ENCODE measurements around the gene STEAP1.
"Not testable (repeated sequence)": the region's sequence is repeated elsewhere in the genome, so short reads cannot be mapped to it uniquely, and the experiment has no call there.

STEAP1 gene

DNA sequence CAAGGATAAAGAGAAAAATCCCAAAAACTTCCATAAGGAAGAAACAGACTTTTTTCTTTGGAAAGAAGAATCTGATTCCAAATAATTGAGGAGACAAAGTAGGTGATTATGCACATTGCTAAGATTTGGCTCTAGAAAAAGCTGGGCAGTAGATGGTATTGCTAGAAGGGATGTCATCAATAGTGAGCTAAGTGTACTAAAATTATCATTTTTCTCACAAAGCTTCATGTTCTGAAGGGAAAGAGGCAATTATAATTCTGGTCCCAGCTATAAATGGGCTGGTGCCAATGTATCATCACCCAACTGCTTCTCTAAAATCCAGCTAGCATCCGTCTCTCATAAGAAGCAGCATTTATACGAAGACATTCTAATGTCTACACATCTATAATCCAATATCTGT, 23.9 kb downstream of the STEAP1 start:
- Histone ChIP-seq H3K4me3 (ENCODE audit: low read depth in 1 of 2, low read length in 2 of 2) (no peak overlapping the region), H3K36me3 (ENCODE audit: insufficient read depth, low read length) (no peaks in the 10 kb centered on the region), H3K9me3 (ENCODE audit: low read length) (no peaks in the 10 kb centered on the region), H3K4me1 (ENCODE audit: insufficient read depth, low read length) (no peaks in the 10 kb centered on the region), H3K9ac (ENCODE audit: low read length) (no peak overlapping the region), H3K27me3 (ENCODE audit: control insufficient read depth in 1 of 2, insufficient read depth in 2 of 2, low read length in 2 of 2) (no peaks in the 10 kb centered on the region), H3K27ac (ENCODE audit: low read depth, low read length) (no peak overlapping the region)

DNA sequence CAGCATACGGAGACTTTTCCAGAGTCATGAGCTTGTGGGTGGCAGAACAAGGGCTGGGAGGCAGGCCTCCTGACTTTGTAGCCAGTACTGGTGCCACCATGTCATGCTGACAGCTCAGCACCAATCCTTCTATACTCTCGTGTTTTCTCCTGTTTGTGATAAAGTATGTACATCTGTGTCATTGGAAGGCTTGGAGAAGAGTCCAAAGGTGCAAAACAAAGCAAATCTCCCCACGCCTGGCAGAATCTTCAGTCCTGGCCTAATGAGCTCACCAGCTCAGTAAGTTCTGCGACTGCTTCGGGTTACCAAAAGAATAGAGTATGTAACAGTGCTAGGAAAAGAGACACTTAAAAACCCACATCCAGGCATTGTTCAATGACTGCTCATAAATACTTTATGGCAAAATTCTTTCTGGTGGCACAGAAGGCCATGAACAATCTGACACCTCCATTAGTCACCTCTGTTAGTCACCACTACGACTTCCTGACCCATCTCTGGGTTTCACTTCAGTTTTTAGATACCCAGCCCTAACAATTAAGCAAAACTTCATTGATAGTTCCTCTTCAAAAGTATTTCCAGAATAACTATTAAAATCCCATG, 24.5 kb downstream of the STEAP1 start:
- no peaks in the 10 kb centered on the region for H3K4me1 ChIP-seq (ENCODE audit: insufficient read depth, low read length)
- no peaks in the 10 kb centered on the region for H3K9me3 ChIP-seq (ENCODE audit: low read length)
- no peak overlapping the region for H3K4me3 ChIP-seq (ENCODE audit: low read depth in 1 of 2, low read length in 2 of 2)
- no peaks in the 10 kb centered on the region for H3K36me3 ChIP-seq (ENCODE audit: insufficient read depth, low read length)
- no peaks in the 10 kb centered on the region for H3K27me3 ChIP-seq (ENCODE audit: control insufficient read depth in 1 of 2, insufficient read depth in 2 of 2, low read length in 2 of 2)
- no peak overlapping the region for H3K27ac ChIP-seq (ENCODE audit: low read depth, low read length)
- no peak overlapping the region for H3K9ac ChIP-seq (ENCODE audit: low read length)

DNA sequence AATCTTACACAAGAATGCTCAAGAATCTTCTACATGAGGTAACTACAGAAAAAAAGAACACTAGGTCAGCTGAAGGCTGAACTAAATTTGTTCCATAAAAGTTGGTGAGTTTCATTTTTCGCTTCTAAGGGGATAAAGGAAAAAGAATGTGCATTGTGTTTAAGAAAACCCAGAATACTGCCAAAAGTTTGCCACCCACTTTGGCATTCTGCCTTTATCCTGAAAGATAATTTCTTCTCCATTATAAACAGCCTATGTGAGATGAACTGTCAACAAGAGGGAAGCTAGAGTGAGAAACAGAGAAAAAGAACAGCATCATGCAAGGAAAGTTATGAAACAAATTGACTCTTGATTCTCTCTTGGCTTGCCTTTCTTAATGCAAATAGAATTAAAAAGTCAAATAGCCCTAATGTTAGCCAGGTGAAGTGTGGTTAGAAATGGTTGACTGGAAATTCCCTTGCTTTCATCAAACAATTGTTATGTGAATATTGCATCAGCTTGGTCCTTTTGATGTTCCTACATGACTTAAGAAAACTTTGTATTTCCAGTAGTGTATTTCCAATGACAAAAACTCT, 25.8 kb downstream of the STEAP1 start:
- Histone ChIP-seq H3K9ac (ENCODE audit: low read length) (no peak overlapping the region), H3K4me3 (ENCODE audit: low read depth in 1 of 2, low read length in 2 of 2) (no peak overlapping the region), H3K27ac (ENCODE audit: low read depth, low read length) (no peak overlapping the region), H3K27me3 (ENCODE audit: control insufficient read depth in 1 of 2, insufficient read depth in 2 of 2, low read length in 2 of 2) (no peaks in the 10 kb centered on the region), H3K9me3 (ENCODE audit: low read length) (no peaks in the 10 kb centered on the region), H3K36me3 (ENCODE audit: insufficient read depth, low read length) (no peaks in the 10 kb centered on the region), H3K4me1 (ENCODE audit: insufficient read depth, low read length) (no peaks in the 10 kb centered on the region)

DNA sequence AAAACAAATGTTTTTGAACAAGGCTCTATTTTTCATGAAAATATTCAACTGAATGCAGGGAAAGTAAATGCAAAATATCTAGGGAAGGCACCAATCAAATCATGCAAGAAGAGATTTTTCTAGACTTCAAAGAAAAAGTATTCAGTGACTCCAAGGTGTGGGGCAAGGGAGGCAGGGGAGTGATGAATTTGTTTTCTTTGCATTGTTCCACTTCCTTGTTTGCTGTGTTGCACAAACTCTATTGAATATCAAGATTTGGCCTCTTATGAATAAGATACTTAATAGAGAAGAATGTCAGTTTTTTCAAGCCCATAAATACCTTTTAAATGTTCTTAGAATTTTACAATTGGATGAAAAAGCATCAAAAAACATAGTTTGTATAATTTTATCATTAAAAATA, 26.4 kb downstream of the STEAP1 start:
- no peaks in the 10 kb centered on the region for H3K36me3 ChIP-seq (ENCODE audit: insufficient read depth, low read length)
- H3K9me3 ChIP-seq (ENCODE audit: low read length), result no peaks in the 10 kb centered on the region
- no peaks in the 10 kb centered on the region for H3K4me1 ChIP-seq (ENCODE audit: insufficient read depth, low read length)
- H3K27me3 ChIP-seq (ENCODE audit: control insufficient read depth in 1 of 2, insufficient read depth in 2 of 2, low read length in 2 of 2), result no peaks in the 10 kb centered on the region
- H3K27ac ChIP-seq (ENCODE audit: low read depth, low read length), result no peak overlapping the region
- H3K9ac ChIP-seq (ENCODE audit: low read length), result no peak overlapping the region
- no peak overlapping the region for H3K4me3 ChIP-seq (ENCODE audit: low read depth in 1 of 2, low read length in 2 of 2)

DNA sequence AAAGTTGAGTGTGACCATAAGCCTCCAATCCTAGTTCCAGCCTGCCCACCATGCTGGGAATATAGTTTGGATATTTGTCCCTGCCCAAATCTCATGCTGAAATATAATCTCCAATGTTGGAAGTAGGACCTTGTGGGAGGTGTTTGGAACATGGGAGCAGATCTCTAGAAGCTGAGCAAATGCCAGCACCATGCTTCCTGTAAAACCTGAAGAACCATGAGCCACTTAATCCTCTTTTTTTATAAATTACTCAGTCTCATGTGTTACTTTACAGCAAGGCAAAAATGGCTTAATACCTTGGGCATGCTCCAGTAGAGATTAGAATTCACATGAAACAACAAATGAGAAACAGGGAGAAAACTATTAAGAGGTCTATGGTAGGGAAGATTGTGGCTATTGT, 27.2 kb downstream of the STEAP1 start:
- H3K9me3 ChIP-seq (ENCODE audit: low read length), result no peaks in the 10 kb centered on the region
- no peak overlapping the region for H3K27ac ChIP-seq (ENCODE audit: low read depth, low read length)
- H3K9ac ChIP-seq (ENCODE audit: low read length), result no peak overlapping the region
- no peaks in the 10 kb centered on the region for H3K4me1 ChIP-seq (ENCODE audit: insufficient read depth, low read length)
- no peaks in the 10 kb centered on the region for H3K27me3 ChIP-seq (ENCODE audit: control insufficient read depth in 1 of 2, insufficient read depth in 2 of 2, low read length in 2 of 2)
- no peak overlapping the region for H3K4me3 ChIP-seq (ENCODE audit: low read depth in 1 of 2, low read length in 2 of 2)
- no peaks in the 10 kb centered on the region for H3K36me3 ChIP-seq (ENCODE audit: insufficient read depth, low read length)

DNA sequence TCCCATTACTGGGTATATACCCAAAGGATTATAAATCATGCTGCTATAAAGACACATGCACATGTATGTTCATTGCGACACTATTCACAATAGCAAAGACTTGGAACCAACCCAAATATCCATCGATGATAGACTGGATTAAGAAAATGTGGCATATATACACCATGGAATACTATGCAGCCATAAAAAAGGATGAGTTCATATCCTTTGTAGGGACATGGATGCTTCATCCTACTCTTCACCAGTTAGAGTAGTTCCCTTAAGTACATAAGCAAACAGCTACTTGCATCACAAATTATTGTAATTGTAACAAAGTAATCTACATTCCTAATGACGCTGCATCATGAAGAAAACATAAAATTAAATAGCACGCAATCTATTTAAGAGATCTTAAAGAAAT, 32.0 kb downstream of the STEAP1 start:
- not testable (repeated sequence) for H3K27ac ChIP-seq (ENCODE audit: low read depth, low read length); H3K27me3 ChIP-seq (ENCODE audit: control insufficient read depth in 1 of 2, insufficient read depth in 2 of 2, low read length in 2 of 2); H3K9me3 ChIP-seq (ENCODE audit: low read length); H3K4me3 ChIP-seq (ENCODE audit: low read depth in 1 of 2, low read length in 2 of 2); H3K36me3 ChIP-seq (ENCODE audit: insufficient read depth, low read length); H3K9ac ChIP-seq (ENCODE audit: low read length); H3K4me1 ChIP-seq (ENCODE audit: insufficient read depth, low read length)

DNA sequence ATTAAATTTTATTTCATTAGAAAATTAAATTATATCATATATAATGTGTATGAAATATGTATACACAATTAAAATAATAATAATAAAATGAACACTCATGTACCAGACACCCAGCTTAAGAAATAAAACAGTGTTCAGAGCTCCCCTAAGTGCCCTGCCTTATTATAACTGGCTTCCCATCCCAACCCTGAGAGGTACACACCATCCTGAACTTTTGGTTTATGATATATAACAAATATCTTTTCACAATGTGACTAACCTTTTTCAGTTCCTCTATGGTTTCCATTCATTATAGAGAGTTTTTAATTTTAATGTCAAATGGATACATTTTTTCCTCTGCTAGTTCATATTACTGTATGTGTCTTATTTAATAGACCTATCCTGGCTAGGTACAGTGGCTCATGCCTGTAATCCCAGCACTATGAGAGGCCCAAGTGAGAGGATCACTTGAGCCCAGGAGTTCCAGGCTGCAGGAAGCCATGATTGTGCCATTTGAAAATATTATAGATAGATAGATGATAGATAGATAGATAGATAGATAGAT, 33.3 kb downstream of the STEAP1 start:
- Histone ChIP-seq H3K36me3 (ENCODE audit: insufficient read depth, low read length) (no peaks in the 10 kb centered on the region), H3K27me3 (ENCODE audit: control insufficient read depth in 1 of 2, insufficient read depth in 2 of 2, low read length in 2 of 2) (no peaks in the 10 kb centered on the region), H3K4me3 (ENCODE audit: low read depth in 1 of 2, low read length in 2 of 2) (no peak overlapping the region), H3K4me1 (ENCODE audit: insufficient read depth, low read length) (no peaks in the 10 kb centered on the region), H3K9me3 (ENCODE audit: low read length) (no peaks in the 10 kb centered on the region), H3K9ac (ENCODE audit: low read length) (no peak overlapping the region), H3K27ac (ENCODE audit: low read depth, low read length) (no peak overlapping the region)

DNA sequence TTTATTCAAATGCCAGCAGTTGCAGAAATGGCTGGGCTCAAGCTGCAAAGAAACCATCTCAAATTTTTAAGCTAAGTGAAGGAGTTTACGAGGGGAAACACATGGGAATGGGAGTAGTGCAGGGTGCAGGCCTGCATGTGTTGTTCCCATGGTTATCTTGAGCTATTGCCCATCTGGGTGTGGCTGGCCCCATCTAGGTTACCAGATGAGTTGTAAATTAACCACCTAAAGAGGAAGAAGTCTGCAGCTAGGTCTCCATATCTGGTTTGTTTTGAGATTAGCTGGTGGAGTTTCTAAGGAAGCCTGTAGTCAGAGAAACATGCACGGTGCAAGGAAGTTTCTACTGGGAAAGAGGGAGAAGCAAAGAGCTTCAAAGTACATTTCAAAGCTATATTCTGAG, 34.0 kb downstream of the STEAP1 start:
- no peak overlapping the region for H3K27ac ChIP-seq (ENCODE audit: low read depth, low read length)
- H3K27me3 ChIP-seq (ENCODE audit: control insufficient read depth in 1 of 2, insufficient read depth in 2 of 2, low read length in 2 of 2), result no peaks in the 10 kb centered on the region
- H3K4me3 ChIP-seq (ENCODE audit: low read depth in 1 of 2, low read length in 2 of 2), result no peak overlapping the region
- no peaks in the 10 kb centered on the region for H3K9me3 ChIP-seq (ENCODE audit: low read length)
- H3K9ac ChIP-seq (ENCODE audit: low read length), result no peak overlapping the region
- no peaks in the 10 kb centered on the region for H3K36me3 ChIP-seq (ENCODE audit: insufficient read depth, low read length)
- no peaks in the 10 kb centered on the region for H3K4me1 ChIP-seq (ENCODE audit: insufficient read depth, low read length)

DNA sequence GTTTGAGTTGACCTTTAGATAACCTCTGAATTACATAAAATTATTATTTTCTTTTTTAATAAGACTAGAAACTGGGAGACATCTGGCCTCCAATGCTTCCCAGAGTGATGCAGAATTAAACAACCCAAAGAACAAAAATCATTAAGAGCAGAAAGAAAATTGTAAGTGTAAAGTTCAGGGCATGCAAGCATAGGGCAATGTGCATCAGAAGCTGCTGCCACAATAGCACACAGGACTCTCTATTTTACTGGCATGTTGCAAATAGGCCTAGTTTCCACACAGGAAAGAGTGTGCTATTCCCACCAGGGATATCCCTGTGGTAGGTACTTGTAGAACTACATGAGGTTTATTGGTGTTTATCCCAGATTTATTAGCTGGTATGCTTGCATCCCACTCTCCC, 36.7 kb downstream of the STEAP1 start:
- Histone ChIP-seq H3K4me1 (ENCODE audit: insufficient read depth, low read length) (no peaks in the 10 kb centered on the region), H3K9me3 (ENCODE audit: low read length) (no peaks in the 10 kb centered on the region), H3K9ac (ENCODE audit: low read length) (no peak overlapping the region), H3K36me3 (ENCODE audit: insufficient read depth, low read length) (no peaks in the 10 kb centered on the region), H3K4me3 (ENCODE audit: low read depth in 1 of 2, low read length in 2 of 2) (no peak overlapping the region), H3K27me3 (ENCODE audit: control insufficient read depth in 1 of 2, insufficient read depth in 2 of 2, low read length in 2 of 2) (no peaks in the 10 kb centered on the region), H3K27ac (ENCODE audit: low read depth, low read length) (no peak overlapping the region)

DNA sequence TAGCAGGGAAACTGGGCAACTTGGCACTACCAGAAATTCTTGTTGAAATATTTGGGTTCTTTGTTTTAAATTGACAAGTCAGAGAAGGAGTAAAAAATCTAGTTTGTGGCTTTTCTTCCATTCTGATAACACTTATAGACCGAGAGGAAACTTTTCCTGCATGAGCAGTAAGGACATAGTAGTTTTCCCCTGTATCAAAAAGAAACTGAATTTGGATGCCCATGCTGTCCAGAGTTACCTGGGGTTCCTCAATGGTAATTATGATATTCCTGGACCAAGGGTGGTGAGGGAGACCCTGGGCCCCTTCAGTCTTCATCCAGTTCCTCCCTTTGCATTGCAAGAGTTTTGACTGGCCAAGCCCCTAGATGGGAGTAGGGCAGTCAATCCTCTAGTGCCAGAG, 37.4 kb downstream of the STEAP1 start:
- Histone ChIP-seq H3K36me3 (ENCODE audit: insufficient read depth, low read length) (no peaks in the 10 kb centered on the region), H3K9ac (ENCODE audit: low read length) (no peak overlapping the region), H3K4me1 (ENCODE audit: insufficient read depth, low read length) (no peaks in the 10 kb centered on the region), H3K27ac (ENCODE audit: low read depth, low read length) (no peak overlapping the region), H3K9me3 (ENCODE audit: low read length) (no peaks in the 10 kb centered on the region), H3K27me3 (ENCODE audit: control insufficient read depth in 1 of 2, insufficient read depth in 2 of 2, low read length in 2 of 2) (no peaks in the 10 kb centered on the region), H3K4me3 (ENCODE audit: low read depth in 1 of 2, low read length in 2 of 2) (no peak overlapping the region)

DNA sequence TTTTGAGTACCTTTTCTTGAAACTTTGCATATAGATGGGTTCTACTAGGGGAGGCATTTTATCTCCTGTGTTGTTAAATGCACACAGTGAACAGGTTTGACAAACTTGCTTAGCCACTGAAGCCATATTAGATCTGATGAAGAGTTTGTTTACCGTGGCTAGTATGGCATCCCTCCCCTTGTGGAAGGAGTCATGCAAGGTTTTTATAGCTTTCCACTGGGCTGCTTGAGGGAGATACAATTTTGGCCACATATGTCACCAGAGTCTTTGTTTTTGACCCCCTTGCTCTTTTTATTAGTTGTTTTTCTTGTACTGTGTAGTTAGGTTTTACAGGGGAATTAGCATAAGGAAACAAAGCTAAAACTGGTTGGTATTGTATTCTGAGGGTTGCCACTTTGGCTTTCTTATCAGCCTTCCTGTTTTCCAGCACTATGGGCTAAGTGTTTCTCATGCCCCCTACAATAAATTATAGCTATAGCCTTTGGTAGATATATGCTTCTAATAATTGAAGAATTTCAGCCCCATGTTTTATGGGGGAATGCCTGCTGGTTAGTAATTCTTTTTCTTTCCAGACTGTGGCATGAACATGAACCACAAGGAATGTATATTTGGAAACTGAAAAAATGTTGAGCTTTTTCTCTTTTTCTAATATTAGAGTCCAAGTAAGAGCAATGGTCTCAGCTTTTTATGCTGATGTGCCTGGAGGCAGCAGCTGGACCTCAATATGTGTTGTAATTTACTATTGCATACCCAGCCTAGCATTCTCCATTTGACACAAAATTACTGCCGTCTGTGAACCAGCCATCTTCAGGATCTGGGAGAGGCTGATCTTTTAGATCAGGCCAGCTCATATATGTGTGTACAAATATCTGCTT, 38.8 kb downstream of the STEAP1 start:
- no peak overlapping the region for H3K4me3 ChIP-seq (ENCODE audit: low read depth in 1 of 2, low read length in 2 of 2)
- no peaks in the 10 kb centered on the region for H3K36me3 ChIP-seq (ENCODE audit: insufficient read depth, low read length)
- no peak overlapping the region for H3K9ac ChIP-seq (ENCODE audit: low read length)
- no peaks in the 10 kb centered on the region for H3K27me3 ChIP-seq (ENCODE audit: control insufficient read depth in 1 of 2, insufficient read depth in 2 of 2, low read length in 2 of 2)
- no peaks in the 10 kb centered on the region for H3K9me3 ChIP-seq (ENCODE audit: low read length)
- H3K4me1 ChIP-seq (ENCODE audit: insufficient read depth, low read length), result no peaks in the 10 kb centered on the region
- H3K27ac ChIP-seq (ENCODE audit: low read depth, low read length), result no peak overlapping the region

All from muscle layer of colon (tissue), 2 donors.